ENCODE data around the gene GLCE.
"Not testable (repeated sequence)": the region's sequence is repeated elsewhere in the genome, so short reads cannot be mapped to it uniquely, and the experiment has no call there.

The GLCE gene

DNA sequence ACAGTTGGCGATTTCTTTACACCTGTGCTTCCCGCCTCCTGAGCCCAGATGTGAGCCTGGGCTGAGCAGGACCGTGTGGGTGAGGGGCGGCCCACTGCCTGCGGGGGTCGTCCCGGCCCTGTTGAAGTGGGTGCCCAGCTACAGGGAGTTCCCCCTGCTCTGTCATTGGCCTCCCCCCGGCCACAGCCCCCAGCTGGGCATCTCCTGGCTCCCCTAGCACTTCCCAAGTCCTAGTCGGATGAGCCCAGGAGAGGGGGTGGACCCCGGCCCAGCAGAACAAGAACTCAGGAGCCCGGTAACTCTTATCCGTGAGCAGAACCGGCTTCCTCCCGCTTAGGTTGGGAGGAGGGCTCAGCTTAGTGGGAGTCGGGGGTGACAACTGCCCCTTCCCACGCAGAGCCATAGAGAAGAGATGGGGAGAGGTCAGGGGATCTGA lies 139.0 kb downstream of the GLCE start:
- no peak for DNase-seq (ENCODE audit: low spot score)

DNA sequence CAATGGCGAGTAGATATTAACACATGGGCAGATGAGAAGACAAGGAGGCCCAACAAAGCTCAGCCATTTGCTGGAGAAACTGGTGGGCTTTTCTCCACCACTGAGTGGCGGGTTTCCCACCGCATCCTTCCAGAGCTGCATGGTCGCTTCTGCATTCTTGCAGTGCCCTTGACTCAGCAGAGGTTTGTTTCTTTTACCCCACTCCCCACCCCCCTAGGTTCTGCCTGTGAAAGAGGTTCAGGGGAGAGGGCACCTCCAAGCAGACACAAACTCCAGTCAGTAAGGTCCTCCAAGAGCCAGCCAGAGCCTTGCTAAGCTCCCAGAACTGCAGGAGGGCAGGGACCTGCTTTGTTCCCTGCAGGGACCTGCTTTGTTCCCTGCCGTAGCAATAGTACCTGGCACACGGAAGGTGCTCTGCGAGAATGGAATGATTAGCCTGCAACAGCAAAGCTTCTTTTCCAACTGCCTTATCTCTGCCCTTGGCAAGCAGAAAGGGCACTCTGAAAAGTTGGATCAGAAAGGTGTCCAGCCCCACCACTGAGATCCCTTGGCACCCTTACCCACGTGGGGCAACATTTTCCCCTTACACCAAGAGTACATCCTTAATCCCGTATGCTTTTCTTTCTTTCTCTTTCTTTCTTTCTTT lies 139.6 kb downstream of the GLCE start:
- peak; percentile 25 for DNase-seq (ENCODE audit: low spot score)

DNA sequence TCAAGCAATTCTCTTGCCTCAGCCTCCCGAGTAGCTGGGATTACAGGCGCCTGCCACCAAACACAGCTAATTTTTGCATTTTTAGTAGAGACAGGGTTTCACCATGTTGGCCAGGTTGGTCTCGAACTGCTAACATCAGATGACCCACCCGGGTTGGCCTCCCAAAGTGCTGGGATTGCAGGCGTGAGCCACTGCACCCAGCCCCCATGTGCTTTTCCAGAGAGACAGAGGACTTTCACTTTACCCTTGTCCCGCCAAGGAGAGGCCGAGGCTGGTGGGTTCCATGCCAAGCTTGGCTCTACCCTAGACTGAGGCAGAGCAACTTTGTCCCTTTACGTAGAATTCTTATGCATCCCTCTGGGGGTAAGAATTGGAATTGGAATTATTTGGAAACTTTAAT lies 140.7 kb downstream of the GLCE start:
- not testable (repeated sequence) for DNase-seq (ENCODE audit: low spot score)

DNA sequence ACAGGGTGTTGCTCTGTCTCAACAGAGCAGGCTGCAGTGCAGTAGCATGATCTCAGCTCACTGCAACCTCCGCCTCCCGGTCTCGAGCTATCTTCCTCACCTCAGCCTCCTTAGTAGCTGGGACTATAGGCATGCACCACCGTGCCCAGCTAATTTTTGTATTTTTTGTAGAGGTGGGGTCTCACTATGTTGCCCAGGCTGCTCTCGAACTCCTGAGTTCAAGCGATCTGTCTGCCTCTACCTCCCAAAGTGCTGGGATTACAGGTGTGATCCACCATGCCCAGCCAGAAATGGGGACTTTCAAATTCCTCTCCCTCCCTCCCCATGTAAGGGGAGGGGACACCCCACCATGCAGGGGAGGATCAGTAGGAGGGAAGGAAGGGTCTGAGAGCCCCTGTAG lies 141.7 kb downstream of the GLCE start:
- not testable (repeated sequence) for DNase-seq (ENCODE audit: low spot score)

DNA sequence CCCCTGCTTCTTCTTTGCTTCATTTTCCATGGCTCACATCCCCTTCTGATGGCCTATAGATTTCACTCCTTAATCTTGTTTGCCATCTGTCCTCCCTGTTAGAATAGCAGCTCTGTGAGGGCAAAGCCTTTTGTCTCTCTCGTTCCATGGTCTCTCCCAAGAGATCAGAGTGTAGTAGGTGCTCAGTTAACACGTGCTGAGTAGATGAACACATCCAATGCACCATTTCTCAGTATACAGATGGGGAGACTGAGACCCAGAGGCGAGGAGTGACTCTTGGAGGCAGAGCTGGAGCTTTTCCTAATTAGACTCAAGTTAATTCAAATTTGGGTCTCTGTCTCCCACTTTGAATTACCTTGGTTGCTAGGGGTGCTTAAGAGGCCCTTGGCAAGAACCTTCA lies 142.5 kb downstream of the GLCE start:
- DNase-seq (ENCODE audit: low spot score): no peak

DNA sequence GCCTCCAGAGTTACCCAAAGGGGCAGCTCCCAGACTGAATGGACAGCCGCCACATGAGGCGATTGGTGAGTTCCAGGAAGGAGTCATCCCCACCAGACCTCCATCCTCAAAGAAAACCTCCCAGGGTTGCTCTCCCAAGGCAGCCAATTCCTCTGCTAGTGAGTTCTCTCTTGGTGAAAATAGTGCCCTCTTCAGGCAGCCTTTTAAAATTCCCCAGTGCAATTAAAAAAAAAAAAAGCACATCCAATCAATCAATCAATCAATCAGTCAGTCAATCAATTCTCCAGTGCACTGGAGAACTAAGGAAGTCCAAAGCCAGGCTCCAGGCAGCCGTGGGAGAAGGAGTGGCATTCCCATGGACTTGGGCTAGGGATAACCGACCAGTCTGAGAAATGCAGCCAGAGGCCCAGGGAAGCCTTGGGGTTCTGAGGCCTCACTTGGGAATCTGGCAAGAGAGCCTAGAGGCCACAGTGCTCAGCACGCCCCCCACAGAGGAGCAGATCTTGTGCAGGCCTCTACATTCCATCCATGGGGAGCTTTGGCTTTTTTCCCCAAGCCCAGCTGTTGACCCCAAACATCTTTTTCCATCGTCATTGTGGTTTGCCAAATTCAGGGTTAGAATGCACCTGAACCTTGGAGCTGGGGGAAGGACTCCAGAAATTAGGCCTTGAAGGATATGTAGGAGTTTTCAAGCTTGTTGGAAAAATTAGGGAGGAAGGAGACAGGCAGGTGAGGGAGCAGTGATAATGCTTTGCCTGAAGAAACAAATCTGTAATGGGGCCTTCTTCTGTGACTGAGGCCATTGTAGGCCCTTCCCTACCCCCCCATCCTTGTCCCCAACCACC lies 143.1 kb downstream of the GLCE start:
- DNase-seq (ENCODE audit: low spot score): no peak

DNA sequence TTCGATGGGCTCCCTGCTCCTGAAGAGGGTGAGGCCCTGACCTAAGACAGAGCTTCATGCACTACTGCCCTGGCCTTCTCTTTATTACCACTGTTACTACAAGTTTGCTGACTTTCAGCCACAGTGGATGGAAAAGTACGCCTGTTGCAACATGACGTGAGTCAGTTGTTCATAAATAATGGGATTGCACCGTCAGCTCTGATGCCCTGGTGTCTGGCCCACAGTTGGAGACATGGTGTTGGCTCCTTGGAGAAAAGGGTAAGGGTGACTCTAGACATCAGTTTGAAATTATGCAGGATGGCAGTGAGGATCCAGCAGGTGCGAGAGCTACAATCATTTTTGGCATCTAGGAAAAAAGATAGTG lies 143.7 kb downstream of the GLCE start:
- DNase-seq (ENCODE audit: low spot score): peak; percentile 28

DNA sequence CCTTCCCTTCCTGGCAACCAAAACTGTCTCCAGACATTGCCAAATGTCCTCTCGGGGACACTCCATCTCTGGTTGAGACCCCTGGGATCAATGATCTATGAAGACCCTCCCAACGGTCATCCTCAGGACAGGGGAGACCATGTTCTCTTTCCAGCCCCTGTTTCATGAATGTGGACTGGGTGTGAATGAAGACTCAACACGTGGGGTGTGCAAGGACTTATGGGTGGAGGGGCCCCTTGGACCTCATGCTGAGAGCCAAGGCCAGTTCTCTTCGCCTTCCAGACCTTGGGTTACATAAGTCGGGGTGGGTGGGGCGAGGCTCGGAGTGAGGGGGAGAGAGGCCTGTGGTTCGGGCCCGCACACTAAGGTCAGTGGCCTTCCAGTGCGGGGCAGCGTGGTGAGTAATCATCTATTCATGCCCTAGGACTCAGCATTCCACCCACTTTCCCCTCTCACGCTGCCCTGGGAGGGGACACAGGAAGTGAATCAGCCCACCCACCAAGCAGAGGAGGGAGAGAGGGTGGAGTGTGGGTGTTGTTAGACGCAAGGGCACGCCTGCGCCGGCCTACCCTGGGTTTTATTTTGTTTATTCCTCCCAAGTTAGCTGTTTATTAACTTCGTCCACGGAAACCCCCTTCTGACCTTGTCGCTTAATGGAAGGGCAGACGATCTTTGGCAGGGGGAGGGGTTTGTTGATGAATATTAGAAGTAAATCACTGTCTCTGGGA lies 144.9 kb downstream of the GLCE start:
- DNase-seq (ENCODE audit: low spot score): peak; percentile 80

DNA sequence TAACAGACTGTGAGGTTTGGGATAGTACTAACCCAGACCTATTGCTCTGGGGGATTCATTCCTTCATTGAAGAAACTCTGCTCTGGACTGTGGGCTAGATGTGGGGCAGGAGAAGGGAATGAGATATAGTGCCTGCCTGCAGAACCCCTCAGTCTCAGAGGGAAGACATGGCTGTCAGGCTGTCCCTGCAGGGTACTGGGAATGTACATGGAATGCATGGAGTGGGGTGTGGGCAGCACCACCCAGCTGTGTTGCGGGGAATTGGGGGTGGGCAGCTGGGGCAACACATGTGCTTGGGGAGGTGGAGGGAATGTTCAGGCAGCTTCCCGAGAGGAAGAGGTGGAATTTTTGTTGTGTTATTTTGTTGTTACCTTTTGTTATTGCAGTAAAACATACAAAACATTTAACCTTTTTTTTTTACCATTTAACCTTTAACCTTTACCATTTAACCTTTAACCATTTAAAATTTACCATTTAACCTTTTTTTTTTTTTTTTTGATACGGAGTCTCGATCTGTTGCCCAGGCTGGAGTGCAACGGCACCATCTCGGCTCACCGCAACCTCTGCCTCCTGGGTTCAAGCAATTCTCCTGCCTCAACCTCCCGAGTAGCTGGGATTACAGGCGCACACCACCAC lies 145.6 kb downstream of the GLCE start:
- no peak for DNase-seq (ENCODE audit: low spot score)

DNA sequence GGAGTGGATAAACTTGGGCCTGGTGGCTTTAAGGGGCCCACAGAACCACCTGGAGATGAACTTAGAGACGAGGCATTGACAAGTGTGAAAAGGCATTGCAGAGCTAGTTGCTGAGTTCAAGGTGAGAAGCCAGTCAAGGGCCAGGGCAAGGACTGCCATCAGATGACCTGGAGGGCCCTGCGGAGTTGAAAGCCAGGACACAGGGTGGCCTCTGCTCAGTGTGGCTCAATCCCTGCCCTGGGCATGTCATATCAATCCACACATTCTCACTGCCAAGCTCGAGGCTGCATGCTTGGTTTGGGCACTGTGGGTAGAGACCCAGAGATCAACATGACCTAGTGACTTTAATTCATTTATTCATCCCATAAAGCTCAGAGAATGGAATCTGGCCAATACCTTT lies 147.5 kb downstream of the GLCE start:
- DNase-seq (ENCODE audit: low spot score): no peak

DNA sequence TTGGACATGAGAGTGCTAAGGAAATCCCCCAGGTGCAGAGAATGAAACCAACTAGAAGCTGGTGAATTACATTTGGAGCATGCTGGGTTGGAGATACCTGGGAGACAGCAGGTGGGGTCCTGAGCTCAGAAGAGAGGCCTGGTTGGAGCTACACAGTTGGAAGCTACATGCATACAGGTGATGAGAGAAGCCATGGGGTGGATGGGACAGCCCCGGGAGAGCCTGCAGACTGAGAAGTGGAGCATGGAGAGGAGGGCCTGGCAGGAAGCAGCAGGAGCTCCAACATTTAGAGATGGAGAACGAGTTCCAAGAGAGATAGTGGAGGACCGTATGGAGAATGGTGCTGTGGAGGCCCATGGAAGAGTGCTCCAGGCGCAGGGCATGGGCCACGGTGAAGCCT lies 148.5 kb downstream of the GLCE start:
- no peak for DNase-seq (ENCODE audit: low spot score)

DNA sequence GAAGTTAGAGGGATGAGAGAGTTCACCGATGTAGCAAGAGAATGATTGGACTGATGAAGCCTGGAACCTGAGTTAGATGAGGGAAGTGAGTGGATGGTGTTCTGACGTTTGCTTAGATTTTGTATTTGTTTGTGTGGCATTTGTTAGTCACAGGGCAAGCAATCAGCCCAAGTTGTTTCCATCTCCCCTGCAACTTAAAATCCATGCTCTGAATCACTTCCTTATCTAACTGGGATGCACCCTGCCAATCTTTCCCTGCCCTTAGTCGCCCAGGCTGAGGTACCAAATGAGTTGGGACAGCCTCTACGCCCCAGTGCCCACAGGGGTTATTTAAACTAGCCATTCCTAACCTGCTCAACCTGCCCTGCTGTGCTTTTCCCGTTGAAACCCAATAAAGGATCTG lies 150.9 kb downstream of the GLCE start:
- DNase-seq (ENCODE audit: low spot score): no peak

DNA sequence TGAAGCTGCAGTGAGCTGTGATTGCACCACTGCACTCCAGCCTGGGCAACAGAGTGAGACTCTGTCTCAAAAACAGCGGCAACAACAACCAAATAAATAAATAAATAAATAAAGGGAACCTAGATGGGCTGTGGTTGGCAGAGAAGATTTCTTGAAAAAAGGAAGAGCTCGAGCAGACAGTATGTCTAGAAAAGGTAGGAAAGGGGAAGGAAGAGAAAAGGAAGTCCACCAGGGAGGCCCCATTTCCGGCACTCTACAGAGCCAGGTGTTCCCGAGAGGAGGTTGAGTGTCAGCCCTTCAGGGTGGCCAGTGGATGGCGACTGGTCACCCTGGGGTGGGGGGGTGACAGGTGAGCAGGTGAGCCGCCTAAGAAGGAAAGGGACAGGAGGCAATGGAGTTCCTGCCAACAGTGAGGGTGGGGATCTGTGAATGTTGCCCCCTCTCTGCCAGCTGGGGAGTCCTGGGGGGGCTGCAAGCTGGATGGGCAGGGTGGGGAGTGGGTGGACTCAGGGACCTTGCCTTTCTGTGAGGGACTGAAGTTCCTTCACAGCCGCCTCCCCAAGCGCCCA lies 153.1 kb downstream of the GLCE start:
- no peak for DNase-seq (ENCODE audit: low spot score)

DNA sequence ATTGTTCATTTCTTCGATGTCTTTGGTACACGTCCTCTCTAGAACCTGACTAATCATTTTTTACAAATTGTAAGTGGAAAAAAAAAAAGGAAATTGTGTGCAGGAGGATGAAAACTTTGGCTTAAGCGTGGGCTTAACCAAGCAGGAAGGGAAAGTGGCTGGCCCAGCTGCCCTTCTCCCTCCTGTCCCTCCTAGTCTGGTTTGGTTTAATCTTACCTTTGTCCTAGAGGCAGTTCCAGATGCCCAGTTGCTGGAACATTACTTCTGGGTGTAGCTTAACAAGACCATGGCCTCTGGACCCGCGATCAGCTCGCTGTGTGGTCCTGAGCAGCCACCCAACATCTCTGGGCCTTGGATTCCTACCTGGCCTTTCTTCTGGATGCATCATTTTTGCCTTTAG lies 153.7 kb downstream of the GLCE start:
- DNase-seq (ENCODE audit: low spot score): no peak

DNA sequence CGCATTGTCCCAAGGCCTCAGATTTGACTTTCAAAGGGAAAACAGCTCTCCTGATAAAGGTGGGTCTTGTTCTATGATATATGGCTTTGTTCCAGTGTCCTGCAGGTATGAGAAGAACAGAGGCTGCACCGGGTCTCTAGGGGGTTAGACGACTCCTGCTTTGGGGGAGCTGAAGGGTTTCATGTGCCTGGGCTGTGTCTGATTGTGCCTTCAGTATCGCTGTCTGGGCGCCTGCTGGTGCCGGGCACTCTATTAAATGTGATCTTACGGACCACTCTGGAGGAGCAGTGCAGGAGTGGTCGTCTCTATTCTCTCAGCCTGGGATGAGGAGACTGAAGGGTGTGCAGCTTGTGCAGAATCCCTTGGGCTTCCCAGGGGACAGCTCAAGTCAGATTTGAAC lies 154.3 kb downstream of the GLCE start:
- no peak for DNase-seq (ENCODE audit: low spot score)

DNA sequence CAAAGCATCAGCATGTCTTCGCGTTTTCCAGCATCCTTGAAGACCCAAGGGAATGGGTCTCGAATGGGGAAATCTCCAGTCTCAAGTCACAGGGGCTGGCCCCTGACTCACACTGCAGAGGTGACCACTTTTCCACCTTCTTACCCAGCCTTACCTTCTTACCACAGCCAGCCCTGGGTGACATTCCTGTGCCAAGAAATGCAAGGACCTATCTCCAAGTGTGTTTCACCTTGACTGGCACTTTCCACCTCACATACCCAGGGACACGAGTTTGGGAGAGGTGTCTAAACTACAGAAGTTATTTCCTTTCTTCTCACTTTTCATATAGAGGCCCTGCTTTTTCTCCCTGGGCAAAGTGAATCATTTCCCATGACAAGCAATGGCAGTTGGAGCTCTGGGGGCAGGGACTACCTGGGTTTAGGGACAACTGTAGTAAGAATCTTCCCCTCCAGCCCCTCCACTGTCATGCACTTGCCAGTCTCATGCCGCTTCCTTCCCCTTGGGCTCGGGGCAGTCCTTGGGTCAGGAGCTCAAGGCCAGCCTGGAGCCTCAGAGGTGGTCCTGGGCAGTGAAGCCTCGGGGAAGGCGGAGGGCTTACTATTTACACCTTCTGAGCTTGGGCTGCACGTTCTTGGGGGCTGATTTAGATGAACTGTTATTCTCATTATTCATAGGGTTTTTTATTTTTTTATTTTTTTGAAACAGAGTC lies 155.1 kb downstream of the GLCE start:
- DNase-seq (ENCODE audit: low spot score): no peak

DNA sequence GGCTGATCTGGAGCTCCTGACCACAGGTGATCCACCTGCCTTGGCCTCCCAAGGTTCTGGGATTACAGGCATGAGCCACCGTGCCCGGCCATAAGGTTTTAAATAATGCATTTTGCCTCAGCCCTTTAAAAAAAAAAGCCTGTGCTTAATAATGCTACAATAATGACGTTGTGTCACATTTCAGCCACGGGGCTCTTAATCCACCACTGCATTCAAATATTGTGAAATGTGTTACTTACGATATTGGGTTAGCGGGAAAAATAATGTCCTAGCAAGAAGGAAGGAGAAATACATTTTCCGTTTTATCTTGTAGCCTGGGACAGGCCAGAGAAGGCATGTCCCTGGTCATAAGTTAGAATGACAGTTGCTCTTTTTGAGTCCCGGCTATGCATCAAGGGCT lies 155.9 kb downstream of the GLCE start:
- no peak for DNase-seq (ENCODE audit: low spot score)

DNA sequence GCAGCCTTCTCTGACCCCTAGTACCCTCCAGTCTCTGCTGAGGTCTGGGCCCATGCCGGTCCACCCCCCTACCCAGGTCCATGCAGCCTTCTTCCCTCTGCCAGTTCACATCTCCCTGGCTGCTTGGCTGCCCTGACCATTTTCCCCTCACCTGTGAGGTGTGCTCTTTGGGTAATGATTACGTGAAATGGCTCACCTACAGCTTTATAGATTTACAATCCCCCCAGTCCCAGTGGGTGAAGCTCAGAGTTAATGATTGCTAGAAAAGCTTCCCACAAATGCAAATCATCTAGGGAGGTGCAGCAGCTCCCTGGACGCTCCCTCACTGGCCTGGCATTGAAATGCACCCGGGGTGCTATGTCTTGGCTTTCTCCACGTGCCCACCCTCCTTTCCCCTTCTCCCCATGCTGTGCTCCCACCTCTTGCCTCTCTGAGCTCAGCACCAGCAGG lies 157.0 kb downstream of the GLCE start:
- peak; percentile 16 for DNase-seq (ENCODE audit: low spot score)

DNA sequence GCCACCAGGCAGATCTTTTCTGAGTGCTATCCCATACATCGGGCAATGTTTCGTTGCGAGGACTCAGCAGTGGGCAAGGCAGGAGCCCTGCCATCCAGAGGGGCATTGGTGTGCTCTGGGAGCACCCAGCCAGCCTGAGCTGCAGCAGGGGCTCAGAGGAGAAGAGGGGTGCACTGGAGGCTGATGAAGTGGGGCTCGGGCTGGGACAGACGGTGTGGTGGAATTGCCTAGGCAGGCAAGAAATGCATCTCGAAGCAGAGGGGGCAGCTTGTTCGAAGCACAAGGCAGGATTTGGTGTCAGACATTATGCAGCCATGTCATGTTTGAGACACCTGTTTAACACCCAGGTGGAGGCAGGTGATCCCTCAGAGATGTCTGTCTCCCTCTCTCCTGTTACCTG lies 157.6 kb downstream of the GLCE start:
- no peak for DNase-seq (ENCODE audit: low spot score)

DNA sequence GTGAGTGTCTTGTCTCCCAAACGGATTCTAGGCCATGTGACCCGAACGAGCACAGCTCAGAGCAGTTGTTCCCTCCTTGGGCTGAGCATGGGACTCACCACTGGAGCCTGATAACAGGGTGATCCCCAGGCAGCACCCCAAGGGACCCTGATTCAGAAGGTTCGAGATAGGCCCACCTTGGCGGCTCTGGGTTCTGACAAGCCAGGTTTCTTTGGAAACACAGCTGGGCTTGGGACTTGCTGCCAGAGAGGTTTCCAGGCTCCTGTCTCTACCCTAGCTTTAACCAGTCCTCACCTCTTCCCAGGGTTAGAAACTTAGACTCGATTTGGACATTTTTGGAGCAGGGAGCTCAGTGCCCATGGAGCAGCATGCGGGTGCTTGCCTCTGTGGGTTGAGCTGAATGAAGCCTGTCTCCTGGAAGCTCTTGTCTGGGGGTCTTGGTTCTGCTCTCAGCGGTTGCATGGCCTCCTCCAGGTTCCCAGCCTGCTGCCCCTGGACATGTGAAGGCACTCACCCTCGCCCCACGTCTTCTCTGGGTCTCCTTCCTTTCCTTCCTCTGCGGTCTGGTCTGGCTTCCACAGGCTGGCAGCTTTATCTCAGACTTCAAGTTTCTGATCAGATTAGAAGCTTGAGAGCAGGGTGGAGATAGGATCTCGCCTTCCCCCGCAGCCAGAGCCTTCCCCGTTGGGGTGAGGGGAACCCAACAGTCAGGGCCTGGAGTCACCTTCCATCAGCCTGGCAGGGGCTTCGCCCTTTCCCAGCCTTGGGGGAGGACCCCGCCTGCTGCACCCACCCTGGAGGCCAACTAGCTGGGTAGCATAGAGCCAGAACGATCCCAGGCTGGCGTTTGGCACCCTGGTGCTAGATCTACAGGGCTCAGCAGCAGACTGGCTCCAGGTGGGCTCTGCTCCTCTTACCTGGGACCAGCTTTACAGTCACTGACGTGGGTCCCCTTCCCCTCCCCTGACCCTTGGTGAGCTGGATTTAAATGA lies 159.2 kb downstream of the GLCE start:
- no peak for DNase-seq (ENCODE audit: low spot score)

Measured in SW480 (cell line).